GM19193 (cell line): ENCODE results near the gene TBXAS1.

Experiments
- POLR2A ChIP-seq: IDR thresholded peaks from 4 replicates; pipeline ENCODE4 v1.6.1; 2011; ENCODE audit not compliant: insufficient read depth, insufficient read length; ENCODE audit errors: extremely low read depth

TBXAS1 gene

DNA sequence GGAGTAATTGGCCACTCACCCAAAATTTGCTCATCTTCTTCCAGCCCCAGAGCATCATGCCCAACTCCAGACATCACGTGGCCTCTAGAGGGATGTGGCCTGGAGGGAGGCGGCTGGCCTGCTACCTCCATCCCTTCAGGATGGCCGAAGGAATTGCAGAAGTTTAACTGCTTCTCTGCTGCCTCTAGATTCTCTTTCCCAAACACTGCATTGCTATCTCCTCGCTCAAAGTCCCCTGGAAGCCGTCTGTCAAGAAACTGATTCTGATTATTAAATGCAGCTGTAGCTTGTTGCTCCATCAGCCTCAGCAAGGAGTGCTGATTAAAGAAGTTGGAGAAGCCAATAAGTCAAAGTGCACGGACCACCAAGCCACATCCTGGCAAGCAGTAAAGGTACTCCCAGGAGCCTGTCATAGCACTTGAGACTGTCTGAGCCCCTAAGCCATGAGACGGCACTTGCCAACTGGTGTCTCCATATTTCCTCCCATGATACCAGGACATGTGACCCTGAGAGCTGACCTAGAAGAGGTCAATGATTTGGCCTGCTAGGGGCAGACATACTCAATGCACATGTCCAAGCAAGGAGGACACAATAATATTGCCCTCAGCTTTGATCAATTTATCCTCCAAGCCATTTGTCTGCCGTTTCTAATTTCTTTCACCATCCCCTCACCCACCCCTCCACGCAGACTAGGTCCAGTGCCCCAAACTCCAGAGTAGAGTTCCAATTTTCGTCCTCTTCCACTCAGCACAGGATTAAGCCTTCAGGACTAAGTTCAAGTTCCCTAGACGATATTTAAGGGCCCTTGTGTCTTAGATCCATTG, 84.2 kb downstream of the TBXAS1 start:
- TF ChIP-seq POLR2A = no peak

DNA sequence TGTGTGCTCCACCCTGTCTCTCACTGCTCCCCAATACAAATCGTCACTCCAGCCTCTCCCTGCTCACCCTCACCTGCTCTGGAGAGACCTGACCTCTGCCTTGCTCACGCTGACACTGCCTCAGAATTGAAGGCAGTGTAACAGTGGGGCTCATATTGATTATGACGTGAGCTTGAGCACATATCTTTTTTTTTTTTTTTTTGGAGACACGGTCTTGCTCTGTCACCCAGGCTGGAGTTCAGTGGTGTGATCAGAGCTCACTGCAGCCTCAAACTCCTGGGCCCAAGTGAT, 84.7 kb downstream of the TBXAS1 start:
- no peak for TF ChIP-seq POLR2A

DNA sequence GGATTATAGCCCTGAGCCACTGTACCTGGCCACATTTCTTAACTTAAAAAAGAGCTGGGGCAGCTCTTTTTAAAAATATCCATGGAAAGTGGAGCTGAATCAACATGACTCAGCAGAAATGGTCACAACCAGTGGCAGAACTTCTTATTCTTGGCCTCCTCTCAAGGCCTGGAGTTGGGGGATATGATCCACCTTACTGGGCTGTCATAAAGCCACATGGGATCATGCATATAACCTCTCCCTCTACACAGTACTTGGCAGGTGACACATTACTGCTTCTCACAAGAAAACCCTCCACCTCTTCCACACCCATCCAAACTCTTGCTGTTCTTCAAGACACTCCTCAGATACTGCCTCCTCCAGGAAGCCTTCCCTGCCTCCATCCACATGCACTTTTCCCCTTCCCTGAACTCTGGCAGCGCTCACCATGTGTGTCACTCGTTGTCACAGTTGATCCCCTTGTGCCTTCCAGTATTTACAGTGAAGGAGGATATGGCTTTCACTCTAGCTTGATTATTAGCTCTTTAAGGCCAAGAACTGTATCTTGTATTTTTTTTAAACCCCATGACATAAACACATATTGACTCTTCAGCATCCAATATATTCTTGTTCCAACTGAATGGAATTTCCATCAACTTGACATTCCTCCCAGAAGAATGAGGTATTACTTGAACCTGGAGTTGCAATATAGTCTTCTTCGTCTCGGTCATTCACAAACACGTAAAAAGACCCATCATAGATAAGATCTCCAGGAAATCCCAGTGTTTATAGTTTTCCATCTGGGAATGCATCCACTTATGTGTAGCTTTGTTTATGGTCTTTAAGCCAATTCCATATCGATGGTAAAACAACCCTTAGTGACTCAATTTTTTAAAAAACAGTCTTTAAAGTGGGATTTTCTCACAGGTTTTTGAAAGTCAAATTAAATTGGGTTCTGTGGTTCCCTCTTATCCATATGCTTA, 85.5 kb downstream of the TBXAS1 start:
- TF ChIP-seq POLR2A = no peak

DNA sequence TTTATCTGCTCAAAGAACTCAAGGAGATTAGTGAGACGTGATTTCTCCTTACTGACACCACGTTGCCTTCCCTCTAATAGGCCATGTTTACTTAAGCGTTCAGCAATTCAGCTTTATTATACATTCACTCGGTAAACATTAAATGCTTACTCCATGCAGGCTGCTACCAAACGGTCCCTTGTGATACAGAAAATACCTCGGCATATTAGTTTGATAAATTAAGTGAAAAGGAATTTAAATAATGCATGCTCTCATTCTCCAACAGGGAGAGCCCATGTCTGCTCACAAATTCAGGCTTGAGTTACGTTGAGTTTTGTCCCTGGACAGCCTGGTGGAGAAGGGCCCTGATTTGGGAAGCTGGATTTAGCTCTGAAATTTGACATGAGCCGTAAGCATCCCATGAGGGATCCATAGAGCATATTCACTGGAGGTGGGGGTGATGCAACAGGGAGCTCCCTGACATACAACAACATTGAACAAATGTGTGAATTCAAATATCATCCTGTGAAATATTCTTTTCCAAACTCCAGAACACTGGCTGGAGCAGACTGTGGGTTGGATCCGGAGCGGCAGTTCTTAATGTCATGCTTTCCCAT, 86.3 kb downstream of the TBXAS1 start:
- no peak for TF ChIP-seq POLR2A

DNA sequence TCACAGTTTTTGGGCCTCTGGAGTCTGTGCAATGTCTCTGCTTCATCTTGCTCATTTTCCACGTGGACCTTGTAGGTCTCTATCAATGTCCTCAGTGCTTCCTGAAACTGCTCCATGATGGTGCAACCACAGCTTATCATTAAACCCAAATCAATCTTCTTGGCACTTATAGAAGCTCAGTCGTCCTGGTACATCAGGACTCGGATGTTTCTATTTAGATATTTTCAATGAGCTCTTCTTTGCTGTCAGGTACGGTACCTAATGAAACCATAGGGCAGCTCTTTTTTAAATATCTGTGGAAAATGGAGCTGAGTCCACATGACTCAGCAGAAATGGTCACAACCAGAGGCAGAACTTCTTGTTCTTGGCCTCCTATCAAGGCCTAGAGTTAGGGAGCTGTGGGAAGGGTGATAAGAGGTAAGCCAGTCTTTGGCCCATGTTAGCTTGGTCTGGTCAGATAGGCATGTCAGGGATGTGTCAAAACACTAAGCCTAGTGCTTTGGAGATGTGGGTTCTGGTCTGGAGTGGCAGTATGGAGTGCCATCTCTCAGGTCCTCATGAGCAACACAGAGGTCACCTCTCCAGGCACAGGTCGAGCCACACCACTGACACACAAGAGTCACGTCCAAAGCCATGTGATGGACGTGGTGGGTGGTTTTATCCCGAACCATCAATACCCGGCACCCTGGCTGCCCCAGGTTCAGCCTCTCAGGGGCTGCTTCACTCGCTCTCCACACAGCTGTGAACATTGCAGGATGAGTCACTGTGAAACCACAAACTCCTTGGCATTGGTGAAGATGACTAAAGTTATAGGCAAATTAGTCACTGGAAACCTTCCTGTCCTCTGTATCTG, 87.0 kb downstream of the TBXAS1 start:
- TF ChIP-seq POLR2A = peak; percentile 50

DNA sequence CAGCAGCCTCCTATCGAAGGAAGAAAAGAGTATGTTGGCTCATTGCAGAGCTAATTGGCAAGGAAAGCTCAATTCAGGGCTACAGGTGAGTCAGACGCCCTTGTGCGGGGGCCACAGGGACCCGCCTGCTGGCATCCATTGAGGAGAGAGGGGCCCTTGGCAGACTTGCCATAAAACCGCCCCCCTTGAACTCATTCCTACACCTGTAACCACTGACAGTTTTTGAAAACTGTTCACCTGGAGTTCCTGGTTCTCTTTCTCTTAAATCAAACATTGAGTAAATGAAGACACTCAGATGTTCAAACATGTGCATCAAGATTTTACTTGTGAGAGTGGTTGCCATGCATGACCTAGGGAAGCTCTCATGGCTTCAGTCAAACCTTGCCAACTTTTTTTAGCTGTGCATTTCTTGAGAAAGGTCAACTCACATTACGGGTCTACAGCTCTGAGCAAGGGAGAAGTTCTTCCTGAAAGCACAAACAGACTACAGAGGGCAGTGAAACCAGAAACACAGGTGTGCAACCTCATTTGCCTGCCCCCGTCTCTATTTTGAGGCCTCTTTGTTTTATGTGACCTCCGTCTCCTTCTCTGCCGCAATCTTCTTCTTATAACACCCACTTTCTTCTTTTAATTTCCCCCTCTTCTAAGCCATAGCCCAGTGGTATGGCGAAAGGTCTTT, 87.8 kb downstream of the TBXAS1 start:
- TF ChIP-seq POLR2A = no peak

DNA sequence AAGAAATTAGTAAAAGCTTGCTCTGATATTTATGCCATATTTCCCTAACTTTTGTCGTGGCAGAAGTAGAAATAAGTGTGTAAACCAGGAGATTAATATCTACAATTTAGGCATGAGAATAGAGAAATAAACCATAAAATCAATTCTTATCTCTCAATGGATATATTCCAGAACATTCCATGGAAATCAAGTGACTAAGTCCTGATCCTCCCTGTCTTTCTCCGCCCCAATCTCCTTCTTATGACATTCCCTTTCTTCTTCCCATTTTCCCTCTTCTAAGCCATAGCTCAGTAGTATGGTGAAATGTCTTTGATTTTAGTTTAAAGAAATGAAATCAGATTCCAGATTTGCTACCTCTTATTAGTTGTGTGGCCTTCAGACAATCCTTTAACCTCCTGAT, 88.8 kb downstream of the TBXAS1 start:
- TF ChIP-seq POLR2A = no peak

DNA sequence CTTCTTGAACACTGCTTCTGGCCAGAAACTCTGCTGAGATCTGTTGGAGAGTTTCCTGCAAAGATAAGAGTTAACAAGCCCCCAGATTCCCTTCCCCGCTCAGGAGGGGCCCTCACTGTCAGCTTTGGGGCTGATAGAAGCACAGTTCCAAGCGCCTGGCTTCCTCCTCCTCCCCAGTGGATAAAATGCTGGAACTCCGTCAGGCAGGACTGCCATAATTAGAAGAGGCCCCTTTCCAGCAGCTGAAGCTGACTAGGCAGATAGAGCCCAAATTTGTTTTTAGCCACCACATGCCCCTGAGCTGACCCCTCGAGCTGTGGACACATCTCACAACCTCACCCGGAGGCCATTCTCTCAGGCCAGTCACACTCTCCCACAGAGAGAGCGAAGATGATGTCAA, 89.4 kb downstream of the TBXAS1 start:
- no peak for TF ChIP-seq POLR2A

DNA sequence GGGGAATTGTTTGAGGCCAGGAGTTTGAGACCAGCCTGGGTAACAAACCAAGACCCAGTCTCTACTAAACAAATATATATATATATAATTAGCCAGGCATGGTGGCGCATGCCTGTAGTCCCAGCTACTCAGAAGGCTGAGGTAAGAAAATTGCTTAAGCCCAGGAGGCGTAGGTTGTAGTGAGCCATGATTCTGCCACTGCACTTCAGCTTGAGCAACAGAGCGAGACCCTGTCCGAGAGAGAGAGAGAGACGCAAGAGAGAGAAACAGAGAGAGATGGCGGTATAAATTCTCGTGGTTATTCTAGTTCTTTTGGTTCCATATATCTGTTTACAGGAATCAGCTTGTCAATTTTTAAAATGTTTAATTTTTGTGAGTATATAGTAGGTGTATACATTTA, 94.0 kb downstream of the TBXAS1 start:
- no peak for TF ChIP-seq POLR2A

DNA sequence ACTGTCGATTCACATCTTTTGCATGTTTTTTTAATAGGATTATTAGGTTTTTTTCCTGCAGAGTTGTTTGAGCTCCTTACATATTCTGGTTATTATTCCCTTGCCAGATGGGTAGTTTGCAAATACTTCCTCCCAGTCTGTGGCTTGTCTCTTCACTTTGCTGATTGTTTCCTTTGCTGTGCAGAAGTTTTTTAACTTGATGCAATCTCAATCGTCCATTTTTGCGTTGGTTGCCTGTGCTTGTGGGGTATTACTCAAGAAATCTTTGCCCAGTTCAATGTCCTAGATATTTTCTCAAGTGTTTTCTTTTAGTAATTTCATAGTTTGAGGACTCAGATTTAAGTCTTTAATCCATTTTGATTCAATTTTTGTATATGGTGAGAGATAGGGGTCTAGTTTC, 95.4 kb downstream of the TBXAS1 start:
- TF ChIP-seq POLR2A = no peak

DNA sequence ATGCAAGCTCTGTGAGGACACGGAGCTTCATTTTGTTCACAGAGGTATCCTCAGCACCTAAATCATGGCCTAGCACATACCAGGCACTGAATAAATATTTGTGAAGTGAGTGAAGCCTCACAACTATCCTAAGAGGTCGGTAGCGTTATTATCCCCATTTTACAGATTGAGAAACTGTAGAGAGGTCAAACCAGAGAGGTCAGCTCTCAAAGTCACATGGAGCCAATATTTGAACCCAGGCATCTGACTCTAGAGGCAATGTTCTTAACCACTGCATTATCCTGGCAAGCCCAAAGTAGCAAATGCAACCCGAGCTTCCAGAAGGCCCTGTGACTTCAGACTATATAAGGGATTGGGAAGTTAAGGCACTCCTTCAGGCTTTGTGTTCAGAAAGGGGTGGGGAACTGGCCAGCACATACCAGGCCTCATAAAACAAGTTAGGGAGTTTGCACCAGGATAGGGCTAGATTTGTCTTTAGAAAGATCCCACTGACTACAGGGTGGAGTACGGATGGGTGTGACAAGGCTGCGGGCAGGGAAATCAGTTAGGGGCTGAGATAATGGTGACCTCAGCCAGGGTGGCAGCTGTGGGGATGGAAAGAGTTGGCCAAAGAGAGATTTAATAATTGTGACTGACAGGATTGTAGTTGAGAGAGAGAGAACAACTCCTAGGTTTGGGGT, 101.4 kb downstream of the TBXAS1 start:
- no peak for TF ChIP-seq POLR2A

DNA sequence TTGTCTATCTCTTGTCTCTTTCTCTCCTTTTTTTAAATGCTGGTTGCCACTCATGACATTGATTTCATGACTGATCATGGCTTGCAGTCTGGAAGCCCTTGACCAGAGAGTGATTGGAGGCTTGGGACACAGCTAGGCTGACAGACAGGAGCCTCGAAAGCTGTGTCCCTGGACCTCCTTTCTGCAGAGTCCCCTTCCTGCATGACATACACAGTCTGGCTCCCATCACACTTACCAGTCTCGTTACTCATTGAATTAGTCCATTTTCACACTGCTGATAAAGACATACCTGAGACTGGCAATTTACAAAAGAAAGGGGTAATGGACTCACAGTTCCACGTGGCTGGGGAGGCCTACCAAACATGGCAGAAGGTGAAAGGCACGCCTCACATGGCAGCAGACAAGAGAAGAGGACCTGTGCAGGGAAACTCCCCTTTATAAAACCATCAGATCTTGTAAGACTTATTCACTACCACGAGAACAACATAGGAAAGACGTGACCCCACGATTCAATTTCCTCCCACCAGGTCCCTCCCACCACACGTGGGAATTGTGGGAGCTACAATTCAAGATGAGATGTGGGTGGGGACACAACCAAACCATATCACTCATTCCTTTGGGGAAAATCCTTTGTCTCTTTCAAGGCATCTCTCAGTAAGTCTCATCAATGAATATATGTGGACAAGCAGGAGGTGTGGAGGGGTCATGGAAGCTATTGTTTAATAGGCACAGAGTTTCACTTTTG, 102.3 kb downstream of the TBXAS1 start:
- no peak for TF ChIP-seq POLR2A

DNA sequence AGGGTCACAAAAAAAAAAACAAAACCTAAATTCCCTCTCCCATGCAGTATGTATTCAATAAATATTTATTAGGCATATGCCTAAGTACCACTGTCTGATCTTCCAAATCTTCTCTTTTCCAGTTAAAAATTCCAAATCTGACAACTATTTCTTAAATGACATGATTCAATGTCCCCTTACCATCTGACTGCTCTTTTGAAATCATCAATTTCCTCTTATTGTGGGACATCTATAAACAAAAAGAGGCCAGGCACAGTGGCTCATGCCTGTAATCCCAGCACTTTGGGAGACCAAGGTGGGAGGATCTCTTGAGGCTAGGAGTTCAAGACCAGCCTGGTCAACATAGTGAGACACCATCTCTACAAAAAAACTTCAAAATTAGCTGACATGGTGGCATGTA, 103.5 kb downstream of the TBXAS1 start:
- TF ChIP-seq POLR2A = no peak
